DND-41 (cell line): ENCODE data around the gene SRCIN1.

Experiments
- EZH2 ChIP-seq: IDR thresholded peaks from 3 replicates; pipeline ENCODE4 v1.6.1; 2012; ENCODE audit warnings: borderline replicate concordance, low read depth, mild to moderate bottlenecking, moderate library complexity, low read length, inconsistent platforms; ENCODE audit not compliant: severe bottlenecking
- TF ChIP-seq, protein P1 (sequence below): IDR thresholded peaks from 2 replicates; pipeline ENCODE4 v1.5.1; 2012; ENCODE audit warnings: borderline replicate concordance, low read length, moderate library complexity, mild to moderate bottlenecking; ENCODE audit not compliant: poor library complexity, severe bottlenecking; ENCODE audit errors: extremely low read depth

DNA sequence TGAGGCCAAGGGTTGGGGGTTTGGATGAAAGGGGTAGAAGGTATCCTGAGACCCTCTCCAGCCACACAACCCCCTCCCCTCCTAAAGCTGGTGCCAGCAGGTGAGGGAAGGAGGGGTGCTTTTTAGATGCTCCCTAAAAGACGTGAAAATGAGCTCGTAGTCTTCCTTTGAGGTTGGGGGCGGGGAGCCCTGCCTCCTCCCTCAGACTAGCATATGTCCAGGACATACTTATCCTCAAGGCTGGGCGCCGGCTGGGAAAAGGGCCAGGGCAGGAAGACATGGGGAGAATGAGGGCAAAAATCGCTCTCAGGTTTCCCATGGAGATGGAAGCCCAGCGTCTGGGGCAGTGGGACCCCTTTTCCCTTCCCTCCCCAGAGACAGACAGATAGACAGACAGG lies 26.7 kb downstream of the SRCIN1 start:
- TF ChIP-seq, protein P1, sequence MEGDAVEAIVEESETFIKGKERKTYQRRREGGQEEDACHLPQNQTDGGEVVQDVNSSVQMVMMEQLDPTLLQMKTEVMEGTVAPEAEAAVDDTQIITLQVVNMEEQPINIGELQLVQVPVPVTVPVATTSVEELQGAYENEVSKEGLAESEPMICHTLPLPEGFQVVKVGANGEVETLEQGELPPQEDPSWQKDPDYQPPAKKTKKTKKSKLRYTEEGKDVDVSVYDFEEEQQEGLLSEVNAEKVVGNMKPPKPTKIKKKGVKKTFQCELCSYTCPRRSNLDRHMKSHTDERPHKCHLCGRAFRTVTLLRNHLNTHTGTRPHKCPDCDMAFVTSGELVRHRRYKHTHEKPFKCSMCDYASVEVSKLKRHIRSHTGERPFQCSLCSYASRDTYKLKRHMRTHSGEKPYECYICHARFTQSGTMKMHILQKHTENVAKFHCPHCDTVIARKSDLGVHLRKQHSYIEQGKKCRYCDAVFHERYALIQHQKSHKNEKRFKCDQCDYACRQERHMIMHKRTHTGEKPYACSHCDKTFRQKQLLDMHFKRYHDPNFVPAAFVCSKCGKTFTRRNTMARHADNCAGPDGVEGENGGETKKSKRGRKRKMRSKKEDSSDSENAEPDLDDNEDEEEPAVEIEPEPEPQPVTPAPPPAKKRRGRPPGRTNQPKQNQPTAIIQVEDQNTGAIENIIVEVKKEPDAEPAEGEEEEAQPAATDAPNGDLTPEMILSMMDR = no peak
- no peak for TF ChIP-seq EZH2
